DND-41 (cell line): ENCODE measurements around the gene CLTCL1.
A peak's percentile ranks its signal among the peaks of the same experiment; 100 is the strongest.

Experiments
- ATAC-seq: fragments of 200-7000 bp; cut with Tn5 transposase; 3 replicates; pipeline ENCODE4 v1.9.1; 2021; ENCODE audit warnings: low read depth; ENCODE audit not compliant: insufficient read depth
- DNase-seq: peaks from one replicate; pipeline ENCODE4 v3.0.0-alpha.2; 2020
- H2AFZ ChIP-seq: 2 replicates; pipeline ENCODE4 v1.6.0; 2012; ENCODE audit warnings: low read depth, low read length
- H3K27ac ChIP-seq: 2 replicates; pipeline ENCODE4 v1.5.1; 2012; ENCODE audit warnings: low read length, inconsistent platforms
- H3K27me3 ChIP-seq: fragments of 200-600 bp; sonication (generic); 2 replicates; pipeline ENCODE4 v1.6.0; 2012; ENCODE audit warnings: low read length, mild to moderate bottlenecking, inconsistent platforms; ENCODE audit not compliant: insufficient read depth, poor library complexity
- H3K36me3 ChIP-seq: 2 replicates; pipeline ENCODE4 v1.5.1; 2012; ENCODE audit warnings: low read length, inconsistent platforms; ENCODE audit not compliant: insufficient read depth
- H3K4me1 ChIP-seq: 2 replicates; pipeline ENCODE4 v1.5.1; 2012; ENCODE audit warnings: mild to moderate bottlenecking, low read length; ENCODE audit not compliant: insufficient read depth
- H3K4me2 ChIP-seq: 2 replicates; pipeline ENCODE4 v1.6.0; 2012; ENCODE audit warnings: mild to moderate bottlenecking, moderate library complexity, low read length, inconsistent platforms; ENCODE audit not compliant: insufficient read depth
- H3K4me3 ChIP-seq, 2 experiments: fragments of 200-600 bp in 1 of 2; shearing (Covaris generic) in 1 of 2; 2 replicates each; pipeline ENCODE4 v1.5.1; 2012 to 2016; ENCODE audit warnings: inconsistent platforms in 2 of 2, low read length in 2 of 2, mild to moderate bottlenecking in 2 of 2, low read depth in 1 of 2, moderate library complexity in 1 of 2
- H3K79me2 ChIP-seq: 2 replicates; pipeline ENCODE4 v1.6.0; 2012; ENCODE audit warnings: low read length, inconsistent platforms; ENCODE audit not compliant: insufficient read depth
- H3K9ac ChIP-seq: 2 replicates; pipeline ENCODE4 v1.6.0; 2012; ENCODE audit warnings: low read depth, mild to moderate bottlenecking, inconsistent platforms, low read length, moderate library complexity
- H3K9me3 ChIP-seq: 2 replicates; pipeline ENCODE4 v1.5.1; 2012; ENCODE audit warnings: low read length, moderate library complexity, mild to moderate bottlenecking, inconsistent platforms; ENCODE audit not compliant: insufficient read depth, severe bottlenecking
- H4K20me1 ChIP-seq: 2 replicates; pipeline ENCODE4 v1.6.0; 2012; ENCODE audit warnings: low read length; ENCODE audit not compliant: insufficient read depth
- CTCF ChIP-seq: IDR thresholded peaks from 2 replicates; pipeline ENCODE4 v1.5.1; 2012; ENCODE audit warnings: borderline replicate concordance, low read length, moderate library complexity, mild to moderate bottlenecking; ENCODE audit not compliant: poor library complexity, severe bottlenecking; ENCODE audit errors: extremely low read depth
- EZH2 ChIP-seq: IDR thresholded peaks from 3 replicates; pipeline ENCODE4 v1.6.1; 2012; ENCODE audit warnings: borderline replicate concordance, low read depth, mild to moderate bottlenecking, moderate library complexity, low read length, inconsistent platforms; ENCODE audit not compliant: severe bottlenecking

The CLTCL1 gene

GRCh38 chr22:19291580-19292457 is at the start of gene CLTCL1:
Gene CLTCL1, minus strand, starts transcription at chr22:19291719. Its CDS starts 78 bp downstream, at chr22:19291641.
- Histone ChIP-seq H2AFZ (peak within 1 kb of the TSS; percentile 93), H3K27me3 (no peaks in the 10 kb centered on the region), H3K9me3 (no peaks in the 10 kb centered on the region), H4K20me1 (no peaks in the 10 kb centered on the region), H3K4me3 (peak within 1 kb of the TSS; percentile 58 to 72), H3K4me1 (peaks cover 23% of the 10 kb centered on the region), H3K79me2 (no peaks in the 10 kb centered on the region), H3K9ac (peak within 1 kb of the TSS; percentile 60), H3K4me2 (peak within 1 kb of the TSS; percentile 93), H3K27ac (peak within 1 kb of the TSS; percentile 70), H3K36me3 (no peaks in the 10 kb centered on the region)
- ATAC-seq = peak; percentile 72
- DNase-seq = peak; percentile 81
- TF ChIP-seq CTCF (no peak), EZH2 (no peak)

DNA sequence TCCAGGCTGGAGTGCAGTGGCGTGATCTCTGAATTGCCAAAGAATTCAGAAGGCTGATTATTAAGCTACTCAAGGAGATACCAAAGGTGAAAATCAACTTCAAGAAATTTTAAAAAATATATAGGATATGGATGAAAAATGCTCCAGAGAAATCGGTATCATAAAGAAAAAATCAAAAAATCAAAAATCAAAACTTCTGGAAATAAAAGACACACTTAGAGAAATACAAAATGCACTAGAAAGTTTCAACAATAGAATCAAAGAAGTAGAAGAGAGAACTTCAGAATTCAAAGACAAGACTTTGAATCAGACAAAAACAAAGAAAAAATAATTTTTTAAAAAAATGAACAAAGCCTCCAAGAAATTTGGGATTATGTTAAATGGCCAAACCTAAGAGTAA is 45.6 kb upstream of the CLTCL1 start:
- DNase-seq = no peak
- H3K4me2 ChIP-seq = no peak overlapping the region
- H3K79me2 ChIP-seq = peaks cover 4% of the 10 kb centered on the region; the same call in 1 of the 2 replicates
- ATAC-seq = no peak
- H3K36me3 ChIP-seq = peaks cover 83% of the 10 kb centered on the region
- no peak overlapping the region for H3K27ac ChIP-seq
- H3K9ac ChIP-seq = no peak overlapping the region
- H2AFZ ChIP-seq = no peak overlapping the region
- H3K4me3 ChIP-seq = no peak overlapping the region
- H4K20me1 ChIP-seq = no peaks in the 10 kb centered on the region
- no peaks in the 10 kb centered on the region for H3K4me1 ChIP-seq
- H3K9me3 ChIP-seq = peaks cover 34% of the 10 kb centered on the region
- H3K27me3 ChIP-seq = no peaks in the 10 kb centered on the region
- TF ChIP-seq EZH2 (no peak), CTCF (no peak)

DNA sequence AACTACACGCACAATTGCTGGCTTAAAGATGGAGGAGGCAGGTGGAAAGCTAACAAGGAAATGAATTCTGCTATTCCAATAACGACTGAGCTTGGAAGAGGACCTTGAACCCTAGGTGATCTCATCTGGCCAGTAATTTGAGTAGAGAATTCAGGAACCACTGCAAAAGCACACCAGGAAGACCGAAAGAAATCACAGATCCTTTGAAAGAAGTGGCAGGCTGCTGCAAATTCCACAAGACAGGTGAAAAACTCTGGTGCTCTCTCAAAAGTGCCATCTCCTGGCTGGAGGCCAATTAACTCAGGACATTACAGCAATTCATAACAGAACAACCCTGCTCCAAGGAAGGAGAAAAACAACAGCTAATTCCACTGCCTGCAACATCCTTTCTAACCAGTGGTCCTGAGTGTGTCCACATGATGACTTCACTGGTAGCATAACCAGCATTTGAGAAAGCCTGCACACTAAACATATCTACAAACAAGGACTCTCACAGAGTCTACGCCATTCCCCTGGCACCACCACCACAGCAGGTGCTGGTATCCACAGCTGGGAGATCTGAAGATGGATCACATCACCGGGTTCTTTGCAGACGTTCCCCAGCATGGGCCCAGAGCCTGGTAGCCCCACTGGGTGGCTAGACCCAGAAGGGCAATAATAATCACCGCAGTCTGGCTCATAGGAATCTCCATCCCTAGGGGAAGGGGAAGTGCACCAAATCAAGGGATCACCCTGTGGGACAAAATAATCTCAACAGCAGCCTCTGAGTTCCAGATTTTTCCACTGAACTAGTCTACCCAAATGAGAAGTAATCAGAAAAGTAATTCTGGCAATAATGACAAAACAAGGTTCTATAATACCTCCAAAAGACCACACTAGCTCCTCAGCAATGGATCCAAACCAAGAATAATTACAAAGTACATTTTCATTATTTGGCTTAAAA is 44.9 kb upstream of the CLTCL1 start:
- no peak for TF ChIP-seq EZH2
- no peak for TF ChIP-seq CTCF
- Histone ChIP-seq H2AFZ (no peak overlapping the region), H3K27ac (no peak overlapping the region), H3K4me3 (no peak overlapping the region), H3K9me3 (peaks cover 34% of the 10 kb centered on the region), H3K36me3 (peaks cover 85% of the 10 kb centered on the region), H3K27me3 (no peaks in the 10 kb centered on the region), H3K4me1 (no peaks in the 10 kb centered on the region), H3K9ac (no peak overlapping the region), H3K79me2 (peaks cover 4% of the 10 kb centered on the region; the same call in 1 of the 2 replicates), H3K4me2 (no peak overlapping the region), H4K20me1 (no peaks in the 10 kb centered on the region)
- ATAC-seq (no peak), DNase-seq (no peak)
